DND-41 (cell line): Measurements from ENCODE around the gene KDSR.

ENCODE experiments used
- CTCF ChIP-seq: IDR thresholded peaks from 2 replicates; pipeline ENCODE4 v1.5.1; 2012; ENCODE audit warnings: borderline replicate concordance, low read length, moderate library complexity, mild to moderate bottlenecking; ENCODE audit not compliant: poor library complexity, severe bottlenecking; ENCODE audit errors: extremely low read depth
- EZH2 ChIP-seq: IDR thresholded peaks from 3 replicates; pipeline ENCODE4 v1.6.1; 2012; ENCODE audit warnings: borderline replicate concordance, low read depth, mild to moderate bottlenecking, moderate library complexity, low read length, inconsistent platforms; ENCODE audit not compliant: severe bottlenecking

- TF ChIP-seq CTCF = no peak
- TF ChIP-seq EZH2 = no peak
These were observed 64.2 kb downstream of the KDSR start for GRCh38 chr18:63302636-63303405.
